GM10847 (cell line): ENCODE results near the gene TMEM214.

Experiments
- POLR2A ChIP-seq: IDR thresholded peaks from 2 replicates; pipeline ENCODE4 v1.6.1; 2011; ENCODE audit not compliant: insufficient read length; ENCODE audit errors: extremely low read depth

The TMEM214 gene

GRCh38 chr2:27032495-27033252 is at the start of gene TMEM214:
TSS of gene TMEM214 (plus strand) at chr2:27032965. CDS start at chr2:27033016, 51 bp downstream.
- peak; percentile 78 for TF ChIP-seq POLR2A

- no peak for TF ChIP-seq POLR2A
These were observed 49.0 kb upstream of the TMEM214 start for GRCh38 chr2:26983746-26984145.

- no peak for TF ChIP-seq POLR2A
These were observed 47.0 kb upstream of the TMEM214 start for GRCh38 chr2:26985807-26986206.

DNA sequence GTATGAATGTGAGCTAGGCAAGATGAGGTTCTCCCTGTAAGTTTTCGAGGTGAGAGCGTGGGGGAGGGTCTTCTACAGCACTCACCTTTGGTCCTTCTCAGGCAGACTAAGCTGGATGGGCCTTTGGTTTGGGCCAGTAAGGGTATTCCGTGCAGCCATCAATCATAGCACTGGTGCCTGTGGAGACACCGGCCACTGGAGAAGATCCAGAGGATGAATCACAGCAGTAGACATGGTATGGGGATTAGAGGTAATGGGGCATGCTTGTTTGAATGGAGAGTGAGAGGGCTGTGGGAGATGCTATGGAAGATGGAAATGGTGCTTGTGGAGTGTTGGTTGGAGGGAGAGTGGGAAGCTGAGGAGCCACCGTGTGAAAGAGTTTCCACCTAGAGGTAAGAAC is 46.2 kb upstream of the TMEM214 start:
- TF ChIP-seq POLR2A: no peak

DNA sequence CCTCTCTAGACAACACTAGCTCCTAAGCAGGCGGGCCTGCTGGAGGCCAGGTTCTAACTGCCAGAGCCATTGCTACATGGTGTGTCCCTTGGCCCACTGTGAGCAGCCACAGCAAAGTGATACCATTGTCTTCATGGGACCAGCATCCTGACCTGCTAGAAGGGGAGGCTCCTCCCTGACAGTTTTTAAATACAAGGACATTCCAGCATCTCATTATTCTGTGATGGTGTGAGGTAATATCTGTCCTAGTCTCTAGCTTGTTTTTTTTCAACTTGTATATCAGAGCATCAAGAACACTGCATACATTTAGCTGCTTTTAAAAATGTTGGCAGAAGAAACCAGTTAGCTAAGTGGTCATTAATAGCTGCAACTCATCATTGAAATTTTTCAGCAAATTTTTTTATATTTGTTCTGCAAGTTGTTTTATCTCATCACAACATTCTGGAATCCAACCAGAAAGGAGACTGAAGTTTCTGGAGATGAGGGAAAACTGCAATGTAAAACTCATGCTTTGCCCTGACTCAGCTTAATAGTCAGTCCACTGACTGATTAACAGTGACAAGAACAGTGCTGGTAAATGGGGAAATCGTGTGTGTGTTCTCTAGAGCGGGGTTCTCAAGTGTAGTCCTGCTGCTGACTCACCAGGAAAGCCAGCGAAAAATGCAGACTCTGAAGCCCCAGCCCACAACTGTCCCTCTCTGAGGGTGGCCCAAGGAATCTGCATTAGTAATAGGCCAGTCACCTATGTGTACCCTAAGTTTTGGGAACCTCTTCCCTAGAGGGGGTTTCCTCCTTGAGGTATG is 44.5 kb upstream of the TMEM214 start:
- no peak for TF ChIP-seq POLR2A

DNA sequence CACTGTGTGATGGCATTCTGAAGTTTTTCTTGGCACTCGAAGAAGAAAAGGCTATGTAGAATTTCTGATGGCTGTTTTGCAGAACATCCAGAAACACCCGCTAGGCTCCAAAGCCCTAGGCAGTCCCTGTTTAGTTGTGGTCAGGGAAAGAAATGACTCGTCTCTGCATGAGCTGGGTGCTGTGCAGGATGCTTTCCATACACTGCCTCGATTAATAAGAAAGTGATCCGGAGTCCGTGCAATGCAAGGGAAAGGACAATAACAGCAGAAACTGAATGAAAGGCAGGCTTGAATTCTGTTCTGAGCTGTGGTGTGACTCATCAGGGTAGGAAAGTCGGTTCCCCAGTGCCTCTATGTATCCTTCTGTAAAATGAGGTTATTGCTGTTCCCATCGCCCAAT is 43.6 kb upstream of the TMEM214 start:
- no peak for TF ChIP-seq POLR2A

DNA sequence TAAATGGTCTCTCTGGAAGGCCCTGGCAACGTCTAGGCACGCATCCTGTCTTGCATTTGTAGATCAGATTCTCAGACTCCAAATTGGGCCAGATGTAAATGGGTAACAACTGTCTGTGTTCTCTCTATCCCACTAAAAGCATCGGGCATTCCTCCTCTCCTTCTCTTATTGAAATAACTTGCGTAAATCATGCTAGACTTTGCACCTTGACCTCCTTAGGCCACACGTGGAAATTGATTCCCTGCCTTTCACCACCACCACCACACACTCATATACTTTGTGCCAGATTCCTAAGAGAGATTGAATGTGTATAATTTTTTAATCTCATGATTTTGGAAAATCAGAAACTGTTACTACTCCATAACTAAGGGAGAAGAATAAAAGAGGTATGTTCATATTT is 41.0 kb upstream of the TMEM214 start:
- TF ChIP-seq POLR2A: no peak

- TF ChIP-seq POLR2A: no peak
These were observed 39.0 kb upstream of the TMEM214 start for GRCh38 chr2:26993768-26994167.

DNA sequence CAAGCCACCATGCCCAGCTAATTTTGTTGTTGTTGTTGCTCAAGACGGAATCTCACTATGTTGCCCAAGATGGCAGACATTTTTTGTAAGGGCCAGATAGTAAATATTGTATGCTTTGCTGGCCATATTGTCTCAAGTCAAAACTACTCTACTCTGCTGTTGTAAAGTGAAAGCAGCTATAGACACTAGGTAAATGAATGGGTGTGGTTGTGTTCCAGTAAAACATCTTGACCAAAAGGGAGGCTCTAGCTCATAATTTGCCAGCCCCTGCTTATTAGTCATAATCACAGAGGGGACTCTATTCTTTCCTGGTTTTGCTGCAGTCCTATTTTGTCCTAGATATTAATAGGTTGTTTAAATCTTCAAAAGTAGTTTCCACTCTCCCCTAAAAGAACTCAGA is 37.8 kb upstream of the TMEM214 start:
- no peak for TF ChIP-seq POLR2A

DNA sequence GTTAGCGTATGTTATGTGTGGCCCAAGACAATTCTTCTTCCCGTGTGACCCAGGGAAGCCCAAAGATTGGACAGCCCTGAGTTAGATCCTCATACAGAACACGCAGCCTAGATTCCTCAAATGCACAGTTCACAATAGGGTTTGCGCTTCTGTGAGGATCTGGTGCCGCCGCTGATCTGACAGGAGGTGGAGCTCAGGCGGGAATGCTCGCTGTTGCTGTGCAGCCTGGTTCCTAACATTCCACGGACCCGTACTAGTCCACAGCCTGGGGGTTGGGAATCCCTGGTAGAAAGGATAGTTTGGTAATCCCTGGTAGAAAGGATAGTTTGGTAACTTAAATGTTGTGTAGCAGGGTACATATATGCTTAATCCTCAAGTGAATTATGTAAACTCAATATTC is 35.4 kb upstream of the TMEM214 start:
- TF ChIP-seq POLR2A: no peak

DNA sequence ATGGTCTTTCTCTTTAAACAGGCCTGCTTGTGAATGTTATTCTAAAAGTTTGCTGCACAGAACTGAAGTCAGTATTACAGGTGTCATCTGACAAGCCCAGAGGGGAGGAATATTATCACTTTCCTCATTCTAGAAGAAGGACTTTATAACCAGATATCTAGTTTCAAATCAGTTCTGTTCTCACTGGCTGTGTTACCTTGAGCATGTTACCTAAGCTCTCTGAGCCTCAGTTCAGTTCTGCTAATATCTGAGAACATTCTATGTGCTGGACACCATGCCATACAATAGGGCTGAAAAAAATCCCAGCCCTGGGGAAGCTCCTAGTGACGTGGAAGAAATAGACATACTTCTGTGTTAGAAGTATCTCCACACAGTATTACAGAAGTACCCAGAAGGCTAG is 34.4 kb upstream of the TMEM214 start:
- TF ChIP-seq POLR2A: no peak

DNA sequence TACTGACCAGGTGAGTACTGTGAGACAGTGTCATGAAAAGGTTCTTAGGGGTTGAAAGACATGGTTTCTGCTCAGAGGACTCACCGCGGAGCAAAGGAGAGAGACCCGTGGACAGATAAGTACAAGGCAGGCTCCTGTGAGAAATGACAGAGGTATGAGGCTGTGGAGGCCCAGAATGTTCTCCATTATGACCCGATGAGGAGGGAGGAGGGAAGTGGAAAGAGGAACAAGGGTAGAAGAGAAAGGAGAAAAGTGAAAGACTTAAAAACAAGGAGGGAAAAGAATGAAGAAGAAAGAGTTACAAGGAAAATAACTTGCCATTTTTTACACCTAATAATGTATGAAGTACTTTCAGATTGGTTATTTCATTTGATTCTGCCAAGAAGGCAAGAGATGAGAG is 32.5 kb upstream of the TMEM214 start:
- TF ChIP-seq POLR2A: no peak

DNA sequence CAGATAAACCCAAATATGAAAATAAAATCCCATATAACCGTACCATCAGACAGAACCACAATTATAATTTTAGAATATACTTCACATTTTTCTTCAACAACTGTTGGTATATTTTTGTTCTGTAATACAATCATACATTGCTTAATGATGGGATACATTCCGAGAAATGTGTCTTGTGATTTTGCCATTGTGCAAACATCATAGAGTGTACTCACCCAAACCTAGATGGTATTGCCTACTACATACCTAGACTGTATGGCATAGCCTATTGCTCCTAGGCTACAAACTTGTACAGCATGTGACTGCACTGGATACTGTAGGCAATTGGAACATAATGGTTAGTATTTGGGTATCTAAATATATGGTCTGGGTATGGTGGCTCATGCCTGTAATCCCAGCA is 31.8 kb upstream of the TMEM214 start:
- TF ChIP-seq POLR2A: no peak

DNA sequence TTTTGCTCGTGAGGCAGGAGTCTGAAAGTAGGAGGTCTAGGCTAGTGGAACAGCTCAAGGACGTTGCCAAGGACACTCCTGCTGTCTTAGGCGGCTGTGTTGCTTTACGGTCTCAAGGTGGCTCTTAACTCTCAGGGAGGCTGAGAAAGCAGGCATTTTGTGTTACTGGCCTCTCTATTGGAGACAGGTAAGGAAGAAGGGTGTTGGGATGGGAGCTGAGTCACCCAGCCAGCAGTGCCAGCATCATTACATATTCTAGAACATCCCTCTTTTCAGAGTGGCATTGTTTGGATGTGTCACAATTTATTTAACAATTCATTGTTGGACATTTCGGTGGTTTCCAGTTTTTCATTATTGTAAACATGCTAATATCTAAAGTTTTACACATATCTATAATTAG is 30.8 kb upstream of the TMEM214 start:
- TF ChIP-seq POLR2A: no peak

DNA sequence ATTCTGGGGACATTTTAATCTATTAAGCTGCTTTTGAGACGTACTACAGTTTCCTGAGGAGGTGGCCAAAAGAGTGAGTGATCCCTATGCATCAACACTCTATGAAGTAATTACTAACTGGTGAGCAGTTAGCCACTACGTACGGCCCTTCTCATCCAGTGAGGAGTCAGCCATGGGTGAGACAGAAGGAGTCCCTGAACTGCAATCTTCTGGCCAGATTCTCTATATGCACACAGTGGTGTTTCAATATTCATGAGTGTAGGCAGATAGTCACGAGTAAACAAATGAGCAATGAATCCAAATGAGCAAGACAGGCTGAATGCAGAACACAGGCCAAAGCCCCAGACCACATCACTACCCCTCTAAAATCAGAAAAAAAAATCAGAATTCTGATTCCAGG is 29.8 kb upstream of the TMEM214 start:
- no peak for TF ChIP-seq POLR2A

- TF ChIP-seq POLR2A: no peak
These were observed 28.9 kb upstream of the TMEM214 start for GRCh38 chr2:27003857-27004256.
